GM04504 (cell line): ENCODE measurements around the gene PKNOX2.

Experiments used
- DNase-seq: peaks from one replicate; pipeline ENCODE4 v3.0.0-alpha.2; 2012; ENCODE audit warnings: low read depth

The PKNOX2 gene

DNA sequence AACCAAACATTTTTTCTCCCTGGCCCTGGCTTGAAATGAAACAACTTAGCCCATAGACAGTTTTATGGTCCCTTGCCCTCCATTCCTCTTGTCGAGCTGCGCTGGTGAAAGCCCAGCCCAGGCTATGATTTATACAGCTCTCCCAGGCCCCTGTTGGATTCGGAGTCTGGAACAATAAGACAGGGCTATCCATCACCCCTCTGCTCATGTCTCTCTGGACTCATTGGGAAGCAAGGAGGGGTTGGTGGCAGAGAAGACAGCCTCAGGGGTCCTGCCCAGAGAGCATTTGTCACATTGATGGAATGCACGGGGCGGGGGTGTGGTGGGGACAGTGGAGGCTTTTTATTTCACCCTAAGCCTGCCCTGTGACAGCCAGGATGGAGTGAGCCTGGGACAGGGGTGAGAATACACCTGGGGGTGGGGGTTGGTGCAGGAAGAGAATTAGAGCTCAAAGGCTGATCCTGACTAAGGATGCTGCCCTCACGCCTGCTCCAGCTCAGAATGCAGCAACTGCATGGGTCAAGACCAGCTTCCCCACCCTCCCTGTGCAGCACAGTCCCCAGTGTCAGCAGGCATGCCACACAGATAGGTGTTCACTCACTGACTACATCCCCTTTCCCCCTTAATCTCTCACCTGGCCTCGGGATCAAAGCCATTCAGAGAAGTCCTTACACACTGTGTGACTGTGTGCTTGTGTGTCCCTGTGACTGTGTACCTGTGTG, 10.0 kb upstream of the PKNOX2 start:
- DNase-seq = no peak

DNA sequence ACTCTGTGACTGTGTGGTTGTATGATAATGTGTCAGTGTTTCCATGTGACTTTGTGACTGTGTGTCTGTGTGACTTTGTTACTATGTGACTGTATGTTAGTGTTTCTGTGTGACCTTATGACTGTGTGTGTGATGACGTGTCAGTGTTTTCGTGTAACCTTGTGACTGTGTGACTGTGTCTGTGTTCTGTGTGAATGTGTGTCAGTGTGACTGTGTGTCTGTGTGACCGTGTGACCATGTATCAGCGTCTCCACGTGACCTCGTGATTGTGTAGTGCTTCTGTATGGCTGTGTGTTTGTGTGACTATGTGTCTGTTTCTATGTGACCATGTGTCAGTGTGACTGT, 9.5 kb upstream of the PKNOX2 start:
- no peak for DNase-seq

DNA sequence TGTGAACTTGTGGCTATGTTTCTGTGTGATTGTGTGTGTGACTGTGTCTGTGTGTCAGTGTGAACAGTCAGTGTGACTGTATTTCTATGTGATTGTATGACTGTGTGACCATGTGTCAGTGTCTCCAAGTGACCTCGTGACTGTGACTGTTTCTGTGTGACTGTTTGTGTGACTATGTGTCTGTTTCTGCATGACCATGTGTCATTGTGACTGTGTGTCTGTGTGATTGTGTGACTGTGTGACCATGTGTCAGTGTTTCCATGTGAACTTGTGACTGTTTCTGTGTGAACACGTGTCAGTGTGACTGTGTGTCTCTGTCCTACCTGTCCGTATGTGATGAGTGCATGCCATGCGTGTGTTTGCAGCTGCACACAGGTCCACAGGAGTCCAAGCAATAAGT, 8.8 kb upstream of the PKNOX2 start:
- DNase-seq = no peak

DNA sequence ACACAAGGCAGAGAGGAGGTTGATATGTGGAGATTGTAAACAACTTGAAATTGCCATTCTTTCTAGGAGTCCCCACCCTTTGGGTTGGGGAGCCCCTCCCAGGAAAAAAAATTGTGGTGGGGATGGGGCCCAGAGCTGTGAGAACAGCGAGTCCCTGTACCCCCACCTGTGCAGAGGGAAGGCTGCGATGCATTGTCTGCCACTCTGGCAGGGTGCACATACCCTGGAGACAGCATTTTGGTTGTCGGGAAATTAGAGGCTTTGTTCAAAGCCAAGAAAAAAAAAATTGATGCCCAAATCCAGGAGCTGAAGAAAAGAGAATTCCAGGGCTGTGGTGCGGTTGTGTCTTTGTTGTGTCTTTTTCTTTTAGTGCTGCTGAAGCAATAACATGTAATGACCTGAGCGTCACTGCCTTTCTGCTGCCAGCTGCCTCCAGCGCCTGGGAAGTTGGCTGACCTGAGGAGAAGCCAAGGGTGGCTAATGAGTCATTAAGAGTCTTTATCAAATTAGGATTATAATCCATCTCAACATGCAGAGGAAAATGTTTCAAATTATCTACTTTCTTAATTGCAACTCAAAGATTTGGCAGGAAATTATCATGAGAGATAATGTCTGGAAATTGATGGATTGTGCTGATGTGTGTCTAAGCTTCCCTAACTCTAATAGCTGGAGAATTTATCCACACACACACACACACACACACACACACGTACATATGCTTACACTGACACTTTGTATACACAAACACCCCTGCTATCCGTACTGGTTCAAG, 8.0 kb upstream of the PKNOX2 start:
- no peak for DNase-seq

DNA sequence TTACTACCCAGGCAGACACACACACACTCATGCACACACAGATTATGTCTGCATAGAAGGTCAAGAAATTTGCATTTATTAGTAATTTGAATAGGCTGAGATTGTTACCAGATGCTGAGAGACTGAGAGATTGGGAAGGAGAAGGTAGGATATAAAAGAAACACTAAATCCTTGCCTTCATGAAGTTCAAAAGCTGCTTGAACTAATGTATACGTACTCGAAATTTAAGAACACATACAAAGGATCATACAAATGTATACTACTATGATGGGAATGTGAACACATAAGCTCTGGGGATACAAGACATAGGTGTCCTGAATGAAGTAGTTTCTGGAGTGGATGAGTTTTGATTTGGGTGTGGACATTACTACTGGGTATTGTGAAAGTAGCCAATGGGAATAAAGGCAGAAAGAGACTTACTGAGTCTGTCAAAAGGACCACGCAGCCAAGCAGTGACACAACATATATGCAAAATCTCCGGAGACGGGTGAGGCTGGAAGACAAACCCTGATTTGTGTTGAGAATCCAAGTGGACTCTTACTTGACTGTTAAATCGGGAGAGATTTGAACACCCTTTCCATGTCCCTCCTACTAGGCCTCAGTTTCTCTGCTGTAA, 7.3 kb upstream of the PKNOX2 start:
- DNase-seq = no peak

DNA sequence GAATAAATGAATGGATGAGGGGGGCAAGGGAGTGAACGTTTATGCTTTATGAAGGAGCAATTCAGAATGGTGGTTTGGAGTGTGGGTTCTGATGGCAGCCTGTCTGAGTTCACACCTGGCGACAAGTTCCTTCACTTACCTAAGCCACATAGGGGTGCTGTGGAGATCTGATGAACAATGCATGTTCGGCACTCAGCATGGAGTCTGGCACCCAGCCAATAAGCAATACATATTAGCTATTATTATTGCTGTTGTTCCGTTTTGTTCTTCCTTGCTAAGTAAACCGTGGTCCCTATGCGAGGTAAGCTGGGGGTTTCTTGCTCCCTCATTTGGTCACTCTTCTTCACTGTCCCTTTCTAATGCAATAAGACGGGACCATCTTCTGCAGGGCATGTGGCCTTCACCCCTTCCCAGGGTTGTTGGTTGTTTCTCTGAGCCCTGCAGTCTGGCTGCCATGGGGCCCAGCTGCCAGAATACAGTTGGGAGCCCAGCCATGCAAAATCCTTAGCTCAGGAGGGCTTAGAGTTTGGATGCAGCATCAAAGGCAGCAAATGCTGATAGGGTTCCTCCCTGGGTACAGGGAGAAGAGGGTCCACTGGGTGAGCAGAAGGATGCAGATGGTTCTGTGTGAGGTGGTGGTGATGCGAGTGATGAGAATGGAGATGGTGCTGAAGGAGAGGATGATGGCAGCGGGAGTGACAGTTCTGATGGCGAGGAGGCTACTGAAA, 6.4 kb upstream of the PKNOX2 start:
- DNase-seq = no peak

DNA sequence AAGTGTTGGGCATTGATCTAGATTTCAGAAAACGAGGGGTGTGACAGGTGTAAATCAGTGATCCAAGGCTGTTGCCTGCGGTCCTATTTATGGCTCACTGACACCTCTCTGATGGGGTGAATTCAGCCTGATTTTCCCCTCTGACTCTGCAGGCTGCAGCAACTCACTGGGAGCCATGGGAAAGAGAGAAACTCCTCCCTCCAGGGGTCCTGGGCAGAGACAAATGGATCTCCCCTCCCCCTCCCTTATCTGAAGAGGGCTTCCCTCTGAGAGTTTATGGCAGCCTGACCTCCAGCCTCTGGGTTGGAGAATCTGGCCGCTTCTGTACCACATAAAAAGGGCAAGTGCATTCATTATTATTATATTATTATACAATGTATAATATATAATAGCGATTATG, 1.8 kb upstream of the PKNOX2 start:
- DNase-seq = no peak

DNA sequence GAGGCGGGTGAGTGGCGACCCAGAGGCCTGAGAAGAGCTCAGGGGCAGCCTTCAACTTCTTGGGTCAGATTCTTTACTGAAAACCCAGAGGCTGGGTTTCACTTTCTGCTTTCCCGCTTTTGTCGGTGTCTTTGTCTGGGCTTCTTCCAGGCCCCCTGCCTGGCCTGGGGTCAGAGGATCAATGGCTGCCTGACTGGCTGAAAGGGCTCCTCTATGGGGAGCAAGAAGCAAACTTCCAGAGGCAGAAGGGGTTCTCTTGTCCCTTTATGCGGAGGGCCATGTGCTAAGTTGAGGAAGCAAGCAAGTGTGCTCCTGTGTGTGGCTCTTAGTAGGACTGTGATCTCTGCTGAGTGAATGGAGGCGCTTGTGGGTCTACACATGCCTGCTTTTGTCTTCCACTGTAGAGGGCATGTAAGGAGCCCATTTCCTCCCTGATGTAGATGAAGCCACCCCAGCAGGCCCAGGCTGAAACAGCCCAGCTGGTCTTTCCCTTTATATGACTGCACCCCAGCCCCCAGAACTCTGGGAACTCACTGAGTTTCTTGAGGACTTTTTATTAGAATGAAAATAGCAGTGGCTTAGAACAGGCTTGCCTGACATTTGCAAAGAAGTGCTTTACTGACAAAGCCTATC, 1.0 kb upstream of the PKNOX2 start:
- DNase-seq = no peak

DNA sequence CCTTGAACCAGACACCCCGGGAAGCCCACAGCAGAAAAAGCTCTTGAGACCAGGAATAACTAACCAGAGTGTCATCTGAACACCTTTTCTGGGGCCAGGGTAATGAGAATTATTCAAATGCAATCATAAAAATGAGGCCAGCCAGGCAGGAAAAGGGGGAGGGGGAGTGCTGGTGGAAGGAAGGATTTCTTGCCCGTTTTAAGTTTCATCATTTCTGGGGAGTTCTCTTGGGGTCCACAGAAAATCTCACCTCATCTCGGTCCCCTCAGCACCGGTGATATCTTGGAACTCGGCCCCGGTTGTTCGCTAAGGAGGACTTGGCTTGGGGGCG, 495 bp upstream of the PKNOX2 start:
- no peak for DNase-seq

DNA sequence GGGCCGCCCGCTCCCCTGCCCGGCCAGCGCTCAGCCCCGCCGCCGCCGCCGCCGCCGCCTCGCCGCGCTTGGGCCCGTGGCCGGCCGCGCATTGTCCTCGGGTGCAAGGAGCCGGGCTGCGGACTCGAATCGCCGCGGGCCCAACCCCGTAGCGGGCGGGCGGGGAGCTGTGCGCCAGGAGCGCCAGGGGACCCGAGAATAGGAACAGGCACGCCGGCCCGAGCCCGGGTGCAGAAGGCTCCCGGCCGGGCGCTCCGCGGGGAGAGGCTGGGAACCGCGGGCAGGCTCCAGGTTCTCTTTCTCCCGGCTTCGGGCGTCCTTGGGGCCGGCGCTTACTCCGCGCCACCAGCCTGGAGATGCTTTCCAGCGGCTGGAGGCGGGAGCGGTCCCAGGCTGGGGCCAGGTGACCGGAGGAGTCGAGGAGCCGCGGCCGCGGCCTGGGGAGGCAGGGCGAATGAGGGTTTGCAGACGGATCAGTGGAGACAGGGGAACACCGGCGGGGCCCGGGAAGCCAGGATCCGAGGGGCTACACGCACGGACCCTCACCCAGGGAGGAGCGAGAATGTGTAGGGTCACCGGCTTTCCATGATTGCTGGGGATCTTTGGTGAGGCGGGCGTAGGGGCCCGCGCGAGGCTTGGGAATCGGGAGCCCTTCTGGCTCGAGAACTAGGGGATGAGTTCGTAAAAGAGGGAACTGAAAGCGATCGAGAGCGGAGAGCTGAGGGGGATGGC, 726 bp downstream of the PKNOX2 start:
- no peak for DNase-seq

DNA sequence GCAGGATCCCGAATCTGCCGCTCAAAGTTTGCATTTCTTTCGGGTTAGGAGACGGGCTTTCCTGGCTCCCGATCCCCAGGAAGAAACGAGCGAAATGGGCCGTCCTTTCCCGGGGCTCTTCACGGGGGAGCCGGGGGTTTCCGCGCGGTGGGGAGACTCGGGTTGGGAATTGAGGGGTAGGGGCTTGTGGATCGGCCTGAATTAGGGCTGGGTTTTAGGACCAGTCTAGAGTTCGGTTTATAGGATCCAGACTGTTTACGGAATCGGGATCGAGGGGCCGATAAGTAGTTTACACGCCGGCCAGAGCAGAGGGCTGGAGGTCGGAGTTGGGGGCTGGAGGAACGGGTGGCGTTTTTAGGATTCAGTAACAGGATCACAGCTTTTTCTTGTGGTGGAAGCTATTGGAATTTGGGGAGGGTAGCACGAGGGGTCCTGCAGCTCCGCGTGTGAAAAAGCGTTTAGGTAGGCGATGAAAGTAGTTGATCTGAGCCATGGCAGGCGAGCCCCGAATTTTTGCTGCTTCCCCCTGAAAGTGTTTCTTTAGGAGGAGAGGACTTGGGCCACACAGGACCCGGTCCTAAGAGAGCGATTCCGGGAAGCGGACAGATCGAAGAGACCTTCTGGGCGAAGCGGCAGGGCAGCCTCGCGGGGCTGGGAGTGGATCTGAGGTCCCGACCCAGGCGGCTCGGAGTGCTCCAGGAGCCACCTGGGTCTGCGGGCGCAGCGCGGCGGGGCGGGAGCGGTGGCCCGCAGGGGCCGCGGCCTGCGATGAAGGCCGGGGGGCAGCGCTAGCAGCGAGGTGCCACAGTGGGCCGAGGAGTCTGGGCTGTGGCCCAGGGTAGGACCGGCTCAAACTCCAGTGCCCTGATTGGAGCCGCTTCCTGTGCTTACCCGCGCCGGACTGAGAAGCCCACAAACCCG, 1.6 kb downstream of the PKNOX2 start:
- DNase-seq = no peak

DNA sequence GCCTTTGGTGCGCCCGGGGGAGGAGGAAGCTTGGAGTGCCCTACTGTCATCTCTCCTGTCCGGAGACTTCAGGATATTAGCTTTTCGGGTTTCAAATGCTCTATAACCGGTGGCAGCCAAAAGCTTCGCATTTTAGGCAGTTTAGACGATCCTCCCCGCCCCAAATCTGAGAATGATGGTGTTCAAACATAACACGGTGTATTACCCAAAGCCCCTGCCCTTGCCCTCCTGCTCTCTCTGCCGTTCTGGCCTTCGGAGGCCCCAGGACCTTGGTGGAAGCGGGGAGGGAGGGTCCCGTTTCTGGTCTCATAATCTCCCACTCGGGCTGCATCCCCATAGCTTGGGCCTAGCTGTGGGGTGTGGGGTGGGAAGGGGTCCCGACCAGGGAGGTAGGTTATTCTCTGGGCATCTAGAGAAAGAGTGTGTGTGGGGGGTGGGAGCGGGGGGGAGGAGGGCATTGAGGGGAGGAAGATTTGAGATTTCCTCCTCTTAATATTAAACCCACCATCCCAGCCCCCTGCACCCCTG, 2.3 kb downstream of the PKNOX2 start:
- DNase-seq = no peak

DNA sequence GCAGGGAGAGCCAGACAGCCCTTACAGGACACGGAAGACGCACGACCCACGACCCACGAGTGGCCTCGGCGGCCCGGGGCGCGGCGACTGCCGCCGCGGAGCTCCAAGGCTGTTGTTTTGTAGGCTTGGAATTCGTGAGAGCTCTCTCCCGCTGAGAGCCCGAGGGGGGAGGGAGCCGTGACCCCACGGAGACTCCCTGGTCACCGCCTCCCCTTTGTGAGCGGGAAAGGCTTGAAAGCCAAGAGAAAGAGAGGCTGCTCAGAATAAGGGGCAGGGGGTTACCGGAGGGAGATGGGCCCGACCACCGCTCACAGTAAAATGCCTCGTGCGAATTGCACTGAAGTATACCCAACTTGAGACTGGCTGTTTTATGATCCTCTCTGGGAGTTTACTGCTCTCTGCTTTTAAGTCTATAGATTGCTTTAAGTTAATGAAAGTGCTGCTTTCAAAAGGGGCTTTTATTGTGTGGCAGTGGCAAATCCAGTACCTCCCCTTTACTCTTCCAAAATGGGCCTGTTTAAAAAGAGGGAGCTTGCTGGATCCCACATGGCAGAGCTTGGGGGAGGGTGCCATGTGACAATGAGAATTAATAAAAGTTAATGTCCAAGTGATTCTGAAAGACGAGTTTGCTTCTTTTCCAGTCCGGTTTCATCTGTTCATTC, 2.9 kb downstream of the PKNOX2 start:
- DNase-seq = no peak

DNA sequence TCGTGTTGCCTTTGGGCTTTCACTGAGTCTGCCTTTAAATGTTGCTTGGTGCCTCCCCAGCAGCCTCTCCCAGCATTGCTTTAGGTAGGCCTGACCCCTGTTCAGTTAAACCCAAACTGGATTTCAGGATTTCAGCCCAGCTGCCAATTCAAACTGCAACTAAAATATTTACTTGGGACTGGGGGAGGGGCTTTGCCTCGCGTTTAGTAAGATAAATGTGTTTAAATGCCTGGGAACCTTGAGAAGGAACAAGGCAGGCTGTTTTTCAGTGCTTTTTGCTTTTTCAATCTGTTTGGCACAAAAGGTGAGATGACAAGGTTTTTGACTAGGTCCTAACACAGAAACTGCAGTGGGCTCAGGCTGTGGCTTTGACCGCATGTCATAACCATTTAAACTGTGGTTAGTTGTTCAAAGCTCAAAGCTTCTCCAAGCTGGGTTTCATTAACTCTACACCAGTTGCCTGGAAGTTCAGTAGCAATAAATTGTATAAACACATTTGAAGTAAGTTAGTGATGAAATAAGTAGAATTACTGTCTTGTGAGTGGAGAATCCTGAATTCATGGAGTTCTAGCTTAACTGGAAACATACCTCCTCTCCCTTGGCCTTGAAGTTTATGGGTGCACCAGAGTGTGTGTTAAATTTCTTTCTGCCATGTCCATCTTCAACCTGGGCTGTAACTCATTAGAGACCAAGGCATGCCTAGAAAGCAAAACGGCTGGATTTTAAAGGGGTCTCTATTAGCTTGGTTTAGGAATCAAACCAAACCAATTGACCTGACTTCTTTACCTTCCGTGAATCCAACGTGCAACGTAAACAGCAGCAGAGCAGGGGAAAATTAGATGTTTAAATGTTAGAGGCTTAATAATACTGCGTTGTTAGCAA, 3.6 kb downstream of the PKNOX2 start:
- DNase-seq = peak; percentile 48

DNA sequence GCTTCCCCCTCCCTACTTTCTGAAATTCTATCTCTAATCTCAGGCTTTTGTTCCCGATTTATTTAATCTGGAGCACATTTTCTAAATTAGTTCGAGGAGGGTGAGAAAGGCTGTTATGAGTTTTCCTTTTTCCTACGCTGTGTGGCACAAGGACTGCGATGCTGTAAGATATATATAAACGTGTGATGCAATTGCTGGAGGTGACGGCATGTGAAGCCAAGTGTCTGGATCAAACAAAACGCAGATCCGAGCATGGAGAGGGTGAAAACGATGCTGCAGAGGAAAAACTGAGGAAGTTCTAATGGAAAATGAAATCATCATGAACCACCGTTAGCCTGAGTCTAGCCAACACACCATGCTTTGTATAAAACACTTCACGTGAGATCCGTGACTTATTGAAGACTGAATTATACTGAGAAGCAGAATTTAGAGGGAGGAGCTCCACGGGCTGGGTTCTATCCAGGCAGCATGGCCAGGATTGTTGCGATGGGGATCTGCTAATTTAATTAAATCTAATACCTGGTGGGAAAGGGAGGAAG, 4.4 kb downstream of the PKNOX2 start:
- no peak for DNase-seq

DNA sequence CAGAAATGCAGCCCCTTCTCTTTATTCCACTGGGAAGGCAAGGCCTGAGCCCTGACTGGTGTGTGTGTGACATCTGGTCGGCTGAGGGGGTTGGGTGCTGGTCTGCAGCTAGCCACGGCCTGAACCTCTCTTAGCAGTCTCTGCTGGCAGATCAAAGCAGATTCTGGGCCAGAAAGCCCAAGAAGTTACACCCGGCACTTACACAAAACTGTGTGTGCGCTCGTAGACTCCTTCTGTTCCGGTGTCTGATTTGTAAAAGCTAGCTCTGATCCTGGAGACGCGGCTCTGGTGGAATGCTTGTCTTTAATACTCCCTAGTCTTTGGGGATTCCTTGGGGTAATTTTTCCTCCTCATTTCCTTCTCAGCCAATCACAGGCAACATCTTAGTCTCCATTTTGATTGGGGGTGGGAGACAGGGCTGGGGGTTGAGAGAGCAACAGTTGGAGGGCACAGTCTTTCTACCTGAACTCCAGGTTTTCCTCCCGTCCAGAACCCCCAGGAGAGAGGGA, 5.5 kb downstream of the PKNOX2 start:
- DNase-seq = no peak

DNA sequence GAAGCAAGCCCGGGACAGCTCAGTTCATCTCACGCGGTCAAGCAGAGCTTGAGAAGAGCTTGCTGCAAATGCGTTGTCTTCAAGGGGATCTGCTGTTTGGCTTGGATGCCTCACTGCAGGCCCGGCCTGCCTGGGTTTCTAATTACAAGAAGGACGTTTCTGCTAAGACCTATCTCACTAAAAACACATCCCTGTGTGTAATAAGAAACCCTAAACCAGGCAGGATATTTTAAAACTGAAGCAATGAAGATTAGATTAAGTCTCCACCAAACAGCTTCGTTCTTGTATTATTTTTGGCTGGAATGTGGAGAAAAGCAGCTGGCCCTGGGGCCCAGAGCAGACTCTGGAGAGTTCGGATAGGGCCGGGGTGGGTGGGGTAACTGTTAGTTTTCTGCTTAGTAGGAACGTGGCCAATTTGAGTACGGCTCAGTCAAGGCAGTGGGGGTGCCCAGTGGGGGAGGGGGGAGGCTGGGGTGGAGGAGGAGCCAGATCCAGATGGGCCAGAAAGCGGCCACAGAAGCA, 6.0 kb downstream of the PKNOX2 start:
- no peak for DNase-seq

DNA sequence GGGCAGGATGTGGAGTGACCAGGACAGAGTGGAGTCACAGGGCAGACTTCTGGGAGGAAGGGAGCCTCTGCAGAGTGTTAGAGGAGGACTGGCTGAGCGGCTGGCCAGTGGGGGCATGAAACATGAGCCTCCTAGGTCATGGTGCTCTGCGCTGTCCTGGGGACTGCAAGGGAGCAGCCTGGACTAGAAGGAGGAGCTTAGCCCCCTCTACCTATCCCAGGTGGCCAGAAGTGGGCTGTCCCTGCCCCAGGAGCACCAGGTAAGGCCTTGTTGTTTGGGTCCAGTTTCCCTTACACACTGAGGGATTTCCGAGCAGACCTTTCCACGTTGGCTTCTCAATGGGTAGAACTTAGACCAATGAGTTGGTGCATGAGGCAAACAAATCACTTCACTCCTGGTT, 7.4 kb downstream of the PKNOX2 start:
- DNase-seq = no peak
